ENCODE results near the gene KDM2A. TPM values are rescaled to one million over a fixed set of nuclear protein-coding genes. Genes with fewer than 3 reads are reported as not detected.

Gene KDM2A
- total RNA-seq, 1 donor from 2014 or later: 97.5 TPM

DNA sequence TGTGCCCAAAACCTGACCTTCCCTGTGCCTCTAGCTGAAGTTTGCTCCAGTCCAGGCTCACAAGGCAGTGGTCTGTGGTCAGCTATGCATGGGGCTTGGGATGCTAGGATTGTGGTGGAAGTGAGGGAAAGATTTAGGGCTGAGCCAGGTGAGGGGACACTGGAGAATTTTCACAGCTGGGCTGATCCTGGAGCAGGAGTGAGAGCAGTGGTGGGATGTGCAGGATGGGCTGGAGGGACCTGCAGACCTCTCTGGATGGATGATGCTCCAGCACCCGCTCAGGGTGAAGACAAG, 23.9 kb upstream of the KDM2A start:
- no peak overlapping the region for H3K4me3 Mint-ChIP-seq
- no peak for DNase-seq (ENCODE audit: extremely low spot score, unreplicated experiment)
- H3K4me1 Mint-ChIP-seq (ENCODE audit: unreplicated experiment): peaks cover 6% of the 10 kb centered on the region
- H3K27me3 Mint-ChIP-seq: no peaks in the 10 kb centered on the region
- no peaks in the 10 kb centered on the region for H3K36me3 Mint-ChIP-seq
- no peak overlapping the region for H3K27ac Mint-ChIP-seq
- no peaks in the 10 kb centered on the region for H3K9me3 Mint-ChIP-seq
- TF ChIP-seq, protein P1, sequence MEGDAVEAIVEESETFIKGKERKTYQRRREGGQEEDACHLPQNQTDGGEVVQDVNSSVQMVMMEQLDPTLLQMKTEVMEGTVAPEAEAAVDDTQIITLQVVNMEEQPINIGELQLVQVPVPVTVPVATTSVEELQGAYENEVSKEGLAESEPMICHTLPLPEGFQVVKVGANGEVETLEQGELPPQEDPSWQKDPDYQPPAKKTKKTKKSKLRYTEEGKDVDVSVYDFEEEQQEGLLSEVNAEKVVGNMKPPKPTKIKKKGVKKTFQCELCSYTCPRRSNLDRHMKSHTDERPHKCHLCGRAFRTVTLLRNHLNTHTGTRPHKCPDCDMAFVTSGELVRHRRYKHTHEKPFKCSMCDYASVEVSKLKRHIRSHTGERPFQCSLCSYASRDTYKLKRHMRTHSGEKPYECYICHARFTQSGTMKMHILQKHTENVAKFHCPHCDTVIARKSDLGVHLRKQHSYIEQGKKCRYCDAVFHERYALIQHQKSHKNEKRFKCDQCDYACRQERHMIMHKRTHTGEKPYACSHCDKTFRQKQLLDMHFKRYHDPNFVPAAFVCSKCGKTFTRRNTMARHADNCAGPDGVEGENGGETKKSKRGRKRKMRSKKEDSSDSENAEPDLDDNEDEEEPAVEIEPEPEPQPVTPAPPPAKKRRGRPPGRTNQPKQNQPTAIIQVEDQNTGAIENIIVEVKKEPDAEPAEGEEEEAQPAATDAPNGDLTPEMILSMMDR (conservative IDR thresholded peaks at IDR 0.05): no peak

DNA sequence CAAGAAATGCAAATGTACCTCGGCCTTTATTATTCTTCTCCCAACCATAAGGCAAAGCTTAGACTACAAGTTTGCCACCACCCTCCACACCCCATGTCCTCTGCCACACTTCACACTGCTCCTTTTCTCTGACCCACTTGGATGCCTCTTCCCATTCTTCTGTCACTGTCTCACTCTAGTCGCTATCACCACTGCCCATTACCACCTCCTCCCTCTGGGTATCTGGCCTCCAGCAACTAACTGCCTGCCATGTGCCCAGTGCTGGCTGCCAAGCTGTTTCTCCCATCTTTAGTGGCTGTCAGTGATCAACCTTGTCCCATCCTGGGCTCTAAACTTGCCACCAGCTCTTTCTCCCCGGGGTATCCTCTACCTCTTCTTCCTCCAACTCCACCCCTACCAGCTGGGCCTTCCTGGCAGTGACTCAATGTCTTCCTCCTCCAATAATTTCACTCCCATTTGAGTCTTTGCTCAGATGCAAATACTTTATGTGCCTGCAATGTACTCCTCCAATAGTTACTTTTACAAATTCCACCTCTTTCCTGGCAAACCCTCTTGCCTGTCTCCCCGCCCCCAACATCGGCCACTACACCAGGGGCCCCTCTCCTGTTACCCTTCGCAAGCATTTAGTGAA, 20.1 kb upstream of the KDM2A start:
- no peak for DNase-seq (ENCODE audit: extremely low spot score, unreplicated experiment)
- H3K27me3 Mint-ChIP-seq: no peaks in the 10 kb centered on the region
- H3K4me1 Mint-ChIP-seq (ENCODE audit: unreplicated experiment): peaks cover 19% of the 10 kb centered on the region
- H3K4me3 Mint-ChIP-seq: no peak overlapping the region
- no peak overlapping the region for H3K27ac Mint-ChIP-seq
- TF ChIP-seq, protein P1 (conservative IDR thresholded peaks at IDR 0.05): no peak
- no peaks in the 10 kb centered on the region for H3K36me3 Mint-ChIP-seq
- no peaks in the 10 kb centered on the region for H3K9me3 Mint-ChIP-seq

DNA sequence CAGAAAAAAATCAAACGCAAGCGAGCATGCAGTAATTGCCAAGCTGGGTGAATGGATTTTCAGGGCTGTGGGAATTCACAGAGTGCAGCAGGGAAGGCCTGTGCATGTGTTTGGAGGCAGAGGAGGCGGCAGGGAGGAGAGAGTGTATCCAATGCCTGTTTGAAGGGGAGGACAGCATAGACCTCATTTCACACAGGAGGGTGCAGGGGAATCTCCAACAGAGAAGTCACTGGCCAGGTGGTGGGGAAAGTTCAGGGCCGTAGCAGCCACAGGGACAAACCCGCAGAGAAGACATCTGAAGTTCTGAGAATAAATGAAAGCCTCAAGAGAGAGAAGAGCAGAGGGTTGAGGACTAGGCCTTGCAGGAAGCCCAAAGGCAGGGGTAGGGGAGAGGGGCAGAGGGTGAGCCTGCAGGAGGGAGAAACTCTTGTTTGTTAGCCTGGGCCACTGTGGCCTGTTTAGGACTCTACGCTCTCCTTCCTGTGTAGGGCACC, 19.2 kb upstream of the KDM2A start:
- no peaks in the 10 kb centered on the region for H3K36me3 Mint-ChIP-seq

DNA sequence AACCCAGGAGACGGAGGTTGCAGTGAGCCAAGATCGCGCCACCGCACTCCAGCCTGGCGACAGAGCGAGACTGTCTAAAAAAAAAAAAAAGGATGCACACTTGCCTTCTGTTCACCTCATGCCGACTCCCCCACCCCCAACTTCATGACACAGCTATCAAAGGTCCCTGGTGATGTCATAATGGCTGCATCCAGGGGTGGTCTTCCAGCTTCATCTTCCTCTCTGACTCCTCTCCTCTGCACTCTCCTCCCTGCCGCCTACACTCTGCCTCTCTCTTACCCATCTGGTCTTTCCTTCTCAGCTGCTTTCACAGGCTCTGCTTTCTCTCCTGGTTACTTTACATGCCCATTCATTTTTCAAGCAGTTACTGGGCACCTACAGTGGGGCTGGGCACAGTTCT, 16.4 kb upstream of the KDM2A start:
- Mint-ChIP-seq H3K4me1 (ENCODE audit: unreplicated experiment) (peaks cover 19% of the 10 kb centered on the region), H3K36me3 (no peaks in the 10 kb centered on the region), H3K4me3 (no peak overlapping the region), H3K27me3 (no peaks in the 10 kb centered on the region), H3K27ac (no peak overlapping the region), H3K9me3 (no peaks in the 10 kb centered on the region)
- TF ChIP-seq, protein P1 (conservative IDR thresholded peaks at IDR 0.05): no peak
- DNase-seq (ENCODE audit: extremely low spot score, unreplicated experiment): no peak

More for the DNA sequence above, 19.2 kb upstream of the KDM2A start:
- Mint-ChIP-seq H3K9me3 (no peaks in the 10 kb centered on the region), H3K4me1 (ENCODE audit: unreplicated experiment) (peaks cover 19% of the 10 kb centered on the region), H3K4me3 (no peak overlapping the region), H3K27me3 (no peaks in the 10 kb centered on the region), H3K27ac (no peak overlapping the region)
- TF ChIP-seq, protein P1 (conservative IDR thresholded peaks at IDR 0.05): no peak
- no peak for DNase-seq (ENCODE audit: extremely low spot score, unreplicated experiment)

DNA sequence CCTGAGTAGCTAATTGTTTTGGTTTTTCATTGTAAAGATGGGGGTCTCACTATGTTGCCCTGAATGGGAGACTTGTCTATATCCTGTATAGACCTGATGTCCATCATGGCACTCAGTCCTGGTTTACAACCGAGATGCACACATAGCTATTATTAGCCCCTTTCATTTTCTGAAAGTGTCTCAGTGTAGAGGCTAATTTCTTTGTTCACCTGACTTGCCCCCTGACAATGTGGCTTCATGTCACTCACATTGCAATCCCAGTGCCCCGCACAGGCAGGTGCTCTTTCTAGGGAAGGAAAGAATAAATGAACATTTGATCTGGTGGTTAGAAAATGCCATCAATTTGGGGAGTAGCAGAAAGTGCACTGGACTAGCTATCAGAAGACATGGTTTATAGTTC, 13.1 kb upstream of the KDM2A start:
- Mint-ChIP-seq H3K4me3 (no peak overlapping the region), H3K9me3 (no peaks in the 10 kb centered on the region), H3K36me3 (no peaks in the 10 kb centered on the region), H3K4me1 (ENCODE audit: unreplicated experiment) (peaks cover 13% of the 10 kb centered on the region), H3K27ac (no peak overlapping the region), H3K27me3 (no peaks in the 10 kb centered on the region)
- DNase-seq (ENCODE audit: extremely low spot score, unreplicated experiment): no peak
- TF ChIP-seq, protein P1 (conservative IDR thresholded peaks at IDR 0.05): no peak

DNA sequence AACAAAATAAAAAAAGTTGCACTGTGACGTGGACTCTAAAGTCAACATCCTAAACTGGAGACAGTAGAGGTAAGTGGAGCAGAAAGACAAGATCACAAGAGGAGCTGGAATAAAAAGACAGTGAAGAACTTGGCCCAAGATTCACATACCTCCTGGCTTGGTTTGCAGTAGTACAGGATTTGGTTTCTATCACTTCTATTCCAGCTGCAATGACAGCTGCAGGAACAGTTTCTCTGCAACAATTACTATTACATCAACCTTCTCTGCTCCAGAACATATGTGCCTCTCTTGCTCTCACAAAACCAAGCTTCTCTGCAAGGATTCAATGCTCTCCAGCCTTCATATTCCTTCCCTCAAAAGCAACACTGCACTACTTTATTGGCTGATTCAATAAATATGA, 7.8 kb upstream of the KDM2A start:
- TF ChIP-seq, protein P1 (conservative IDR thresholded peaks at IDR 0.05): no peak
- H3K36me3 Mint-ChIP-seq: no peaks in the 10 kb centered on the region
- no peak for DNase-seq (ENCODE audit: extremely low spot score, unreplicated experiment)
- H3K4me1 Mint-ChIP-seq (ENCODE audit: unreplicated experiment): no peaks in the 10 kb centered on the region
- no peaks in the 10 kb centered on the region for H3K27me3 Mint-ChIP-seq
- no peaks in the 10 kb centered on the region for H3K9me3 Mint-ChIP-seq
- H3K4me3 Mint-ChIP-seq: no peak overlapping the region
- H3K27ac Mint-ChIP-seq: no peak overlapping the region
